Activated T-helper 2 cell treated with anti-CD3 and anti-CD28 coated beads, Interferon-gamma antibody, Interleukin-2, Interleukin-4, amounts not matched to agents 10 μg/mL and 5 μg/mL and 100 μg/mL, durations not matched to agents 14 hours and 24 hours and 36 hours (primary cell): ENCODE measurements around the gene CABP5. TPM values are rescaled to one million over a fixed set of nuclear protein-coding genes. Genes with fewer than 3 reads are reported as not detected.

Experiments
- DNase-seq: peaks from one replicate; pipeline ENCODE4 v3.0.0; 2021; ENCODE audit warnings: low spot score
- H3K27ac Mint-ChIP-seq: one replicate; pipeline ENCODE4 v1.8.0; 2021; ENCODE audit warnings: mixed read lengths
- H3K27me3 Mint-ChIP-seq: one replicate; pipeline ENCODE4 v1.8.0; 2021; ENCODE audit warnings: low read depth, mixed read lengths
- H3K36me3 Mint-ChIP-seq: one replicate; pipeline ENCODE4 v1.8.0; 2021; ENCODE audit warnings: low read depth, mixed read lengths
- H3K4me1 Mint-ChIP-seq: one replicate; pipeline ENCODE4 v1.8.0; 2021; ENCODE audit warnings: low read depth, mixed read lengths
- H3K4me3 Mint-ChIP-seq: one replicate; pipeline ENCODE4 v1.8.0; 2021; ENCODE audit warnings: low read depth, mild to moderate bottlenecking, moderate library complexity, mixed read lengths
- H3K9me3 Mint-ChIP-seq: one replicate; pipeline ENCODE4 v1.8.0; 2021; ENCODE audit warnings: mixed read lengths
- intact Hi-C: fragments of 100-400 bp; cut with micrococcal nuclease; formaldehyde crosslinking; loops from one replicate; pipeline ENCODE4 v1.15.1; 2023
- total RNA-seq: library from RNA; stranded (reverse); gene quantifications from 2 replicates; pipeline ENCODE4 v1.2.3, GENCODE V29; 2022

The CABP5 gene
- total RNA-seq, 1 donor from 2014 or later = not detected

DNA sequence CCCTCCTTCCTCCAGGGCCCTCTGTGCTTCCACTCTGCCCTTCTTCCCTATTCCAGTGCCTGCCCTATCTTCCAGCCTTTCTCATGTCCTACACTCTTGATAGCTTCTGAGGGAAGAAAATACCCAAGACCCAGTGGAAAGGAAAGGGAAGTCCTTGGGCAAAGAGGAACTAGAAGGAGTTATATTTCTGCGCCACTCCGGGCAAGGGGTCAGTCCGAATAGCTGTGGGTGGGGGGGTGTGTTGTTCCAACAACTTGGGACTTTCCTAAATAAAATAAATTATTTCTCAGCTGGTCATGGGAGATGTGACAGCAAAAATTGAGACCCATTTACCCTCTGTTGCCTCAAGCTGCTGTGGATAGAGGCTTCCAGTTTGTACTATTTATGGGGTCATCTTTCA, 23.2 kb downstream of the CABP5 start:
- Mint-ChIP-seq H3K9me3 (no peaks in the 10 kb centered on the region), H3K36me3 (no peaks in the 10 kb centered on the region), H3K4me1 (no peaks in the 10 kb centered on the region), H3K27ac (no peak overlapping the region), H3K4me3 (no peak overlapping the region), H3K27me3 (peaks cover 5% of the 10 kb centered on the region)
- no peak for DNase-seq
- intact Hi-C loops = no loop called here

DNA sequence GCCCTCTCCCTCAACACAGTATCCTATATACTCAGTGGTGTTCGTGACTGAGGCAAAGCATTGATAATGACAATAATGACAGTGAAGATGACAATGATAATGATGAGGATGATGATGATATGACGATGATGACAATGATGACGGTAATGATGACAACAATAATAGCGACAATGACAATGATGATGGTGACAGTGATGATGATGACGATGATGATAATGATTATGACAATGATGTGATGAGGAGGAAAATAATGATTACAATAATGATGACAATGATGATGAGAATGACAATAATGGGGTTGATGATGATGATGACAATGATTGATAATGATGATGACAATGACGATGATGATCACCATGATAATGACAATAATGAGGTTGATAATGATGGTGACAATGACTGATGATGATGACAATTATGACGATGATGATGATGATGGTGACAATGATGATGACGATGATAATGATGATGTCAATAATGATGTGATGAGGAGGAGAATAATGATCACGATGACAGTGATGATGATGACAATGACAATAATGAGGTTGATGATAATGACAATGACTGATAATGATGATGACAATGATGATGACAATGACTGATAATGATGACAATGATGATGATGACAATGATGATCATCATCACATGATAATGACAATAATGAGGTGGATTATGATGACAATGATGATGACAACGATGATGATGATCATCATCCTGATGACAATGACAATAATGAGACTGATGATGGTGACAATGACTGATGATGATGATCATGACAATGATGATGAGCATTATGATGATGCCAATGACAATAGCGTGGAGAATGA, 32.7 kb downstream of the CABP5 start:
- H3K4me3 Mint-ChIP-seq = no peak overlapping the region
- DNase-seq = no peak
- no peak overlapping the region for H3K27ac Mint-ChIP-seq
- H3K4me1 Mint-ChIP-seq = no peaks in the 10 kb centered on the region
- no peaks in the 10 kb centered on the region for H3K36me3 Mint-ChIP-seq
- H3K27me3 Mint-ChIP-seq = no peaks in the 10 kb centered on the region
- H3K9me3 Mint-ChIP-seq = no peaks in the 10 kb centered on the region
- intact Hi-C loops = no loop called here

- Mint-ChIP-seq H3K27me3 (no peaks in the 10 kb centered on the region), H3K27ac (no peak overlapping the region), H3K4me3 (no peak overlapping the region), H3K4me1 (no peaks in the 10 kb centered on the region), H3K36me3 (no peaks in the 10 kb centered on the region), H3K9me3 (no peaks in the 10 kb centered on the region)
- intact Hi-C loops = no loop called here
- DNase-seq = no peak
These were observed 37.1 kb downstream of the CABP5 start for GRCh38 chr19:48006762-48007161.

GRCh38 chr19:48004236-48004635, 39.6 kb downstream of the CABP5 start:
- Mint-ChIP-seq H3K4me1 (no peaks in the 10 kb centered on the region), H3K9me3 (no peaks in the 10 kb centered on the region), H3K27me3 (no peaks in the 10 kb centered on the region), H3K4me3 (no peak overlapping the region), H3K36me3 (no peaks in the 10 kb centered on the region), H3K27ac (no peak overlapping the region)
- DNase-seq = no peak
- intact Hi-C loops = no loop called here

- H3K9me3 Mint-ChIP-seq = no peaks in the 10 kb centered on the region
- H3K27me3 Mint-ChIP-seq = no peaks in the 10 kb centered on the region
- no peak overlapping the region for H3K27ac Mint-ChIP-seq
- H3K36me3 Mint-ChIP-seq = no peaks in the 10 kb centered on the region
- intact Hi-C loops = no loop called here
- DNase-seq = no peak
- H3K4me3 Mint-ChIP-seq = no peak overlapping the region
- no peaks in the 10 kb centered on the region for H3K4me1 Mint-ChIP-seq
These were observed 43.0 kb downstream of the CABP5 start for GRCh38 chr19:48000846-48001245.

DNA sequence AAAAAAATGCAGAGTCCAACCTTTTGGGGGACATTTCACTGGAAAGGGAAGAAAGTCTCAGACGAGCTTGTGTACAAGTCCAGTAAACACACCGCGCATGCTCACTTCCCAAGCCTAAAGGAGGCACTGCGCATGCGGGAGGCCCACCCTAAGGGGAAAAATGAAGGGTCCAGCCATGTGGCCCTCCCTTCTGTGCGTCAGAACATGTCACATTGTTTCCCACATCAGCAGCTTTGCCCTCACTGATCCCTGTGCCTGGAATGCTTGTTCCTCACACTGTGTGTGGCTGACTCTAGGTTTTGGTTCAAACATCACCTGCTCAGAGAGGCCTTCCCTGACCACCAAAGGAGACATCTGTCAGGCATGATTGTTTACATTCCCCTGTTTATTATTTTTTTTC, 45.1 kb downstream of the CABP5 start:
- Mint-ChIP-seq H3K4me1 (no peaks in the 10 kb centered on the region), H3K36me3 (no peaks in the 10 kb centered on the region), H3K9me3 (no peaks in the 10 kb centered on the region), H3K4me3 (no peak overlapping the region), H3K27ac (no peak overlapping the region), H3K27me3 (no peaks in the 10 kb centered on the region)
- intact Hi-C loops = no loop called here
- DNase-seq = no peak

DNA sequence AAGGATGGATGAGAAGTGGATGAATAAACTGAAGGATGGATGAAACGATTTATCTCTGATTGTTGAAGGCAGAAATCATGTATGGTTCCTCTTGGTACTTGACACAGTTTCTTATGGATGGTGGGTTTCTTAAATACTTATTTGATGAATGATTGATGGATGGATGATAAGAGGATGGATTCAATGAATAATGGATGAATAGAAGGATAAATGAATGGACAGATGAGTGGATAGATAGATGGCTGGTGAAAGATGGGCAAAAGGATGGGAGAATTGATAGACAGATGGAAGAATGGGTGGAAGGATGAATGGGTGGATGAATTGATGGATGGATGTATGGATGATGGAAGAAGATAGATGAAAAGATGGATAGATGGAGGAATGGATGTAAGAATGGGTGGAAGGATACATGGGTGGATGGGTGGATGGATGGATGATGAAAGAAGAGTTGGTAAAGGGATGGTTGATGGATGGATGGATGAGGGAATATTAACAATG, 47.6 kb downstream of the CABP5 start:
- Mint-ChIP-seq H3K36me3 (no peaks in the 10 kb centered on the region), H3K4me3 (no peak overlapping the region), H3K9me3 (no peaks in the 10 kb centered on the region), H3K27ac (no peak overlapping the region), H3K27me3 (no peaks in the 10 kb centered on the region), H3K4me1 (no peaks in the 10 kb centered on the region)
- no peak for DNase-seq
- intact Hi-C loops = no loop called here

- DNase-seq = no peak
- no peaks in the 10 kb centered on the region for H3K36me3 Mint-ChIP-seq
- no peak within 1 kb of the TSS for H3K4me3 Mint-ChIP-seq
- no peak within 1 kb of the TSS for H3K27ac Mint-ChIP-seq
- H3K4me1 Mint-ChIP-seq = no peaks in the 10 kb centered on the region
- H3K27me3 Mint-ChIP-seq = peaks cover 4% of the 10 kb centered on the region
- H3K9me3 Mint-ChIP-seq = no peaks in the 10 kb centered on the region
- intact Hi-C loops = no loop called here
These were observed 49.6 kb downstream of the CABP5 start, which contains the start of gene ELSPBP1 for GRCh38 chr19:47994209-47994802. TSS of gene ELSPBP1 (plus strand) at chr19:47994632. CDS start at chr19:48008668, 14,036 bp downstream.

DNA sequence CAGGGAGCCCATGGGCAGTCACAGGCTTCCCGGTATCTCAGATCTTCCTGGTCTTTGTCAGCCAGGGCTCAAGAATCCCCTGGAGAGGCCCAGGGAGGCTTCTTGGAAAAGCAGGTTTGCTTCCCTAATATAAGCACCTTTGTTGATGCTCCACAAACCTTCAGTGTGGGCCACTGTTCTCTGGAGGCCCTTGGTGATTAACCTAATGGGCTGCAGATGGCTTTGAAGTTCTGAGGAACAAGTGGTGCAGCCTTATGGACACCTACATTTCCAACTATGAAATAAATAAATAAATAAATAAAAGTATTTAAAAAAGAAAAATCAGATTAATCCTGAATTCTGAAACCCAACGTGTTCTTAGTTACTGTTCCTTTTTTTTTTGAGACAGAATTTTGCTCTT, 51.8 kb downstream of the CABP5 start, which contains the start of gene BSPH1:
Gene BSPH1, minus strand, starts transcription at position 101 of the 400 bp plus-strand sequence. Its CDS starts 89 bp downstream, at position 12.
- intact Hi-C loops = no loop called here
- no peaks in the 10 kb centered on the region for H3K4me1 Mint-ChIP-seq
- no peak within 1 kb of the TSS for H3K4me3 Mint-ChIP-seq
- no peaks in the 10 kb centered on the region for H3K9me3 Mint-ChIP-seq
- DNase-seq = no peak
- no peaks in the 10 kb centered on the region for H3K36me3 Mint-ChIP-seq
- H3K27ac Mint-ChIP-seq = no peak within 1 kb of the TSS
- peaks cover 4% of the 10 kb centered on the region for H3K27me3 Mint-ChIP-seq

GRCh38 chr19:47991191-47991808, 52.6 kb downstream of the CABP5 start:
- no peaks in the 10 kb centered on the region for H3K9me3 Mint-ChIP-seq
- H3K27me3 Mint-ChIP-seq = peaks cover 4% of the 10 kb centered on the region
- H3K27ac Mint-ChIP-seq = no peak overlapping the region
- intact Hi-C loops = no loop called here
- no peaks in the 10 kb centered on the region for H3K4me1 Mint-ChIP-seq
- no peaks in the 10 kb centered on the region for H3K36me3 Mint-ChIP-seq
- DNase-seq = no peak
- H3K4me3 Mint-ChIP-seq = no peak overlapping the region

Other genes with a start within 250 kb of the CABP5 start
- not detected in 2 replicates for gene TPRX1, start 239.5 kb downstream of the CABP5 start, total RNA-seq
- gene CRX, start 222.1 kb downstream of the CABP5 start, total RNA-seq = not detected in 2 replicates
- gene TPRX2, start 184.8 kb downstream of the CABP5 start, total RNA-seq = not detected in 2 replicates
- gene SULT2A1, start 157.8 kb downstream of the CABP5 start, total RNA-seq = not detected in 2 replicates
- gene BSPH1, start 51.9 kb downstream of the CABP5 start, total RNA-seq = not detected in 2 replicates
- not detected in 2 replicates for gene ELSPBP1, start 49.4 kb downstream of the CABP5 start, total RNA-seq
- 11.3 and 11.4 TPM in 2 replicates for gene PLA2G4C, start 66.7 kb upstream of the CABP5 start, total RNA-seq
- gene LIG1, start 126.3 kb upstream of the CABP5 start, total RNA-seq = 119 and 125 TPM in 2 replicates
- gene ZSWIM9, start 126.6 kb upstream of the CABP5 start, total RNA-seq = 9.2 and 9.7 TPM in 2 replicates
- 108 and 110 TPM in 2 replicates for gene CARD8, start 211.8 kb upstream of the CABP5 start, total RNA-seq
- 0.37 and 0.94 TPM in 2 replicates for gene ZNF114, start 226.0 kb upstream of the CABP5 start, total RNA-seq